Occipital lobe (tissue), 3 donors: ENCODE data around the gene FLAD1. TPM values are rescaled to one million over a fixed set of nuclear protein-coding genes. Genes with fewer than 3 reads are reported as not detected.

Source experiments
- DNase-seq: peaks from one replicate; lab custom pipeline; 2025; lab: John Stamatoyannopoulos, UW
- small RNA-seq: library from RNA; depleted of rRNA; stranded (forward); fragments of <200 nt; gene quantifications from one replicate; pipeline ENCODE3, GENCODE V24; 2014
- total RNA-seq: library from RNA; depleted of rRNA; stranded (reverse); fragments of >200 nt; gene quantifications from one replicate; pipeline ENCODE4 v1.2.3, GENCODE V29; 2014

The FLAD1 gene
- total RNA-seq, 1 donor from 2014 or later = 17.2 TPM

DNA sequence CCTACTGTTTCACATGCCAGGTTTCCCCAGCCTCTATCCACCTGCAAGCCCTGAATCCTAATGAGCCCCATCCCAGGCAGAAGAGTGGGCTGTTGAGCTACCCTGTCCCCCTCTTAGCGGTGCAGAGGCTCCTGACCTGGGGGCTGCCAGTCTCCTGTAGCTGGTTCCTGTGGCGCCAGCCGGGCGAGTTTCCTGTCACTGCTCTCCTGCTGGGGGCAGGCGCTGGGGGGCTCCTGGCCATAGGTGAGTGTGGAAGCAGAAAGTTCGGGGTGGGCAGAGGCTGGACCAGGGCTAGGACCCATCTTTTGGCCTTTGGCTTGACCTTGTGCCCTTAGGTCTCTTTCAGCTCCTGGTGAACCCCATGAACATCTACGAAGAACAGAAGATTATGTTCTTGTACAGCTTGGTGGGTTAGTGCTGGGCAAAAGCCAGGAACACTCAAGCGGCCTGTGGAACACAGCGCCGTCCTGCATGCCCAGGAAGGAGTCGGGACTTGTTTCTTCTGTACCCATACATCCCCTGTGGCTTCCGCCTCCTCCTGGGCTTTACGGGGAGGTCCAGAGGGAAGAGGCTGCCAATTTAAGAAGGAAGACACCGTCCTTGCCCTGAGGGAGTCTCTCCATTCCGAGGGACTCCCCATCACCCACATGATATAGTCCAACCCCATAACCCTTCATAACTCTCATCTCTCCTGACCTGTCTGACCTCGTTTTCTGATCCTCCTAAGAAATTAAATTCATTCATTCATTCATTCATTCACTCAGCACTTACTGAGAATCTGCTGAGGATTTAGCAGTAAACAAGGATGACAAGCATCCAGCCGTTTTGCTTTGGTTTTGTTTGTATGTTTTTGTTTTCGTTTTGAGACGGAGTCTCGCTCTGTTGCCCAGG lies 51.4 kb downstream of the FLAD1 start:
- DNase-seq = no peak

DNA sequence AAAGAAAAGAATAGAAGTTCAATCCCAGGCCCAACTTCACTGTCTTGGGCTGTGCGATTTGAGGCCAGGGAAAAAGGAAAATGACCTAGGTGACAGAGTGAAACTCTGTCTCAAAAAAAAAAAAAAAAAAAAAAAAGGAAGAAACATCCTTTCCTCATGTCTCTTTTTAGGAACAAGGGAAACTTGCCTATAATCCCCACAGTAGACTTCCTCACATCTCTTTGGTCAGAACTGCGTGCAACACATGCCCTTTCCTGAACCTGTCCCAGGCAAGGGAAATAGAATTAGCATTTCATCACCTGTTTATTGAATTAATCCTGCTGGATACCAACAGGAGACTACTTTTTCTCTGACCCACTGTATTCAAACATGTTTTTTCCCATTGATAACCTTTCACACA lies 52.8 kb downstream of the FLAD1 start:
- DNase-seq = no peak

DNA sequence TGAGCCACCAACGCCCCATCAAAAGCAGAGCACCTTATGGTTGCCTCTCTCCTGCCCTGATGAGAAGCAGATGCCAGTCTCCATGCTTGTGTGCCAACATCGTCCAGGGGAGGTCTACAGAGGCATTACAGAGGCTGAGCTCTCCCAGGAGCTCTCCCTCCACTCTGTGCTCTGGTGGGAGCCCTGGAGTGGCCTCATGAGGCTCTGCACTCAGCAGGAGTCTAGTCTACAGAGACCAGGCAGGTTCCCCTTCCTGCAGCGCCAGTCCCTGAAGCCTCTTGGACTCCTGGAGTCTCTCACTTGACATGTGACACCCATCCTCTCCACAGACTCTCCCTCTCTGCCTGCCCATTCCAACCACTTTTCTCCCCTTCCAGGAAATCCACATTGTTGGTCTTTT lies 53.9 kb downstream of the FLAD1 start:
- DNase-seq = no peak

DNA sequence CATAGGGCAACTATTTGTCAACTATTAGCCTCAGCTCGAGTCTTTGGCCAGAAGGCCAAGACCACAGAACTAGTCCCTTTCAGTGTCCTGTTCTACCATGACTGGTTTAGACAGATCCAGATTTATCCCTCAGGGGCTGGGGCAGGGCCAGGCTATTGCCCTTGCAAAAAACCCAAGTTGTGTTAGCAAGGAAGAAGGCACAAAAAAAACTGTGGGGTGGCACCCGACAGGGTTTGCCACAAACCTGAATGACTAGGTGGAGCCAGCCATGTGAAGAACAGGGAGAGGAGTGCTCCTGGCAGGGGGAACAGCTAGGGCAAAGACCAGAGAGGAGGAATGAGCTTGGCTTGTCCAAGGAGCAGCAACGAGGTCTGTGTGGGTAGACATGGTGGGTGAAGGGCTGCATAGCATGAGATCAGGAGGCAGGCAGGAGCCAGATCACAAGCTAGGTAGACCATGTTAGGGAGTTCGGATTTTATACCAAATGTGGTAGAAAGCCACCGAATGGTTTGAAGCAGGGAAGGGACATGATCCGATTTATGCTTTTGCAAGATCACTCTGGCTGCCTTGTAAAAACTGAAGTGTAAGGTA lies 54.8 kb downstream of the FLAD1 start:
- DNase-seq = no peak

DNA sequence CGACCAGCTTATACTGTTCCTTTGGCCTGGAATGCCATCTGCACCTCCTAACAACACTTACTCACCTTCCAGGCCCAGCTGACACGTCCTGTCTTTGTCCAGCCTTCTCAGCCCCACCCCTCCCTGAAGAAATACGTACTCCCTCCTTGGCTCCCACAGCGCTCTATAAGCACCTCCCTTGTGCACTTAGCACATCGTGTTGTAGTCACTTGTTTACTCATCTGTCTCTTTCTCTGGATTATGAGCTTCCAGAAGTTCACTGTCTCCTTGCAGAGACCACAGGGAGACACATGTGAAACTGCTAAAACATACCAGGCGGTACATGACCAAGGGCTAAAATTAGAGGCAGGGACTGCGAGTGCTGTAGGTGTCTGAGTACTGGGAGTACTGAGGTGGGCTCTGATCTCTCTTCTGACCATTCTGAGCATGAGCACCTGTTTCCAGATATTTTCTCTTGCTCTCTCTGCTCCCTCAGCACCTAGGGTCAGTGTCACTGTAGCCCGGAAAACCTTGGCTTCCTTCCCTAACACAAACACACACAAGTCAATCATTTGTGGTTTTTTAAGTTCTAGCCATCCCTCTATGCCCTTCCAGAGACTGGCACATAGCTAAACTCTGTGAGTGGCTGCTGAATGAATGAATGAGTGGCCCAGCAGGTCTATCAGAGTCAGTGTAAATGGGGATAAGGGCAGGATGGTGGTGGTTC lies 55.6 kb downstream of the FLAD1 start:
- DNase-seq = no peak

DNA sequence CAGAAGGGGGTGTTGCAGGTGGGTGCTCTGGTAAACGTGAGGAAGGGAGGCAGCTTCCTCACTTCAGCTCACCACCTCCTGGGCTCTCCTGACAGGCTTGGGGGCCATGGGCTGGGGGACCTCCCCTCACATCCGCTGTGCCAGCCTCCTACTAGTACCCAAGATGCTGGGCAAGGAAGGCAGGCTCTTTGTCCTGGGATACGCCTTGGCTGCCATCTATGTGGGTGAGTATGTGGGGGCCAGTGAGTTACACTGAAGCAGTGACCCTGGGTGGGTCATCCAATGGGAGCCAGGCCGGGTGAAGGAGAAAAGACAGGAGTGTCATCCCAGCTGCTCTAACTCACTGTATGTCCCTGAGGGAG lies 56.1 kb downstream of the FLAD1 start:
- DNase-seq = no peak

DNA sequence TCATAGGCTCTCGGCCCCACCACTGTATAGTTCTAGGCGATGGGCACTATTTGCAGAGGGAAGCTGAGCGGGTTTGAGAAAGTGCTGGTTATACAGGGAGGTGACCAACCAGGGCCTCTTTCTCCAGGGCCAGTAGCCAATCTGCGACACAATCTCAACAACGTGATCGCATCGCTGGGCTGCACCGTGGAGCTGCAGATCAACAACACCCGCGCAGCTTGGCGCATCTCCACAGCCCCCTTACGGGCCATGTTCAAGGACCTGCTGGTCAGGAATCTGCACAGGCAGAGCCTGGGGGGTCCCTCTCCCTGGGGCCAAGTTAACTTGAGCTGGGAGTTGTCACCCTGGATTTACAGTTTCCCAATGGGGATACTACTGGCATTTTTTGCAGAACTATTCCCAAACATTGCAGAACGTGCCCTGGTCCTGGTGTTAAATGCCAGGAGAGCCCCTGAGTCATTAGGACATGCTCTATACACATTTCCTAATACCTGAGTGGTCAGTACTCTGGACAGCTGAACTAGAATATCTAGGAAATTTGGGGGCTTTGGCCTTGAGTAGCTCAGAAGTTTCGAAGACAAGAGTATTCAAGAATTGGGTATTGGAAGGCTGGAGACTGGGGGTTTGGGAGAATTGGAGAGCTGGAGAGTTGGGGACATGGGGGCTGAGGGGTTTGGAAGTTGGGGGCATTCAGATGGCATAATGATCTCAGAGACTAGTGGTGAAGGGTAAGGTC lies 57.4 kb downstream of the FLAD1 start:
- no peak for DNase-seq

Small RNA genes lying within 50 kb of the gene (small RNA-seq; reads per million reads assigned to genes)
- gene MIR4258 = not detected
- not detected for gene RF00017

Other genes starting within 250 kb of the FLAD1 start
- 3.6 TPM for gene KCNN3, start 113.1 kb upstream of the FLAD1 start, total RNA-seq
- 12.0 TPM for gene PMVK, start 46.6 kb upstream of the FLAD1 start, total RNA-seq
- gene PBXIP1, start 27.2 kb upstream of the FLAD1 start, total RNA-seq = 25.0 TPM
- 11.2 TPM for gene PYGO2, start 21.6 kb upstream of the FLAD1 start, total RNA-seq
- 10.0 TPM for gene SHC1, start 12.6 kb upstream of the FLAD1 start, total RNA-seq
- 12.2 TPM for gene CKS1B, start 8.7 kb upstream of the FLAD1 start, total RNA-seq
- 2.7 TPM for gene LENEP, start 10.2 kb downstream of the FLAD1 start, total RNA-seq
- 1.7 TPM for gene ZBTB7B, start 19.5 kb downstream of the FLAD1 start, total RNA-seq
- 0.16 TPM for gene DCST2, start 50.4 kb downstream of the FLAD1 start, total RNA-seq
- gene DCST1, start 50.5 kb downstream of the FLAD1 start, total RNA-seq = not detected
- gene ADAM15, start 68.0 kb downstream of the FLAD1 start, total RNA-seq = 13.3 TPM
- gene EFNA4, start 80.4 kb downstream of the FLAD1 start, total RNA-seq = 0.62 TPM
- gene EFNA3, start 95.5 kb downstream of the FLAD1 start, total RNA-seq = 7.6 TPM
- 2.7 TPM for gene EFNA1, start 144.5 kb downstream of the FLAD1 start, total RNA-seq
- 6.2 TPM for gene SLC50A1, start 152.5 kb downstream of the FLAD1 start, total RNA-seq
- gene DPM3, start 157.2 kb downstream of the FLAD1 start, total RNA-seq = 12.0 TPM
- gene KRTCAP2, start 190.0 kb downstream of the FLAD1 start, total RNA-seq = 59.0 TPM
- gene TRIM46, start 190.5 kb downstream of the FLAD1 start, total RNA-seq = 21.1 TPM
- gene THBS3, start 224.6 kb downstream of the FLAD1 start, total RNA-seq = 8.3 TPM
- gene MTX1, start 225.4 kb downstream of the FLAD1 start, total RNA-seq = 15.3 TPM